ENCODE measurements around the gene FAM20B.

Gene FAM20B

DNA sequence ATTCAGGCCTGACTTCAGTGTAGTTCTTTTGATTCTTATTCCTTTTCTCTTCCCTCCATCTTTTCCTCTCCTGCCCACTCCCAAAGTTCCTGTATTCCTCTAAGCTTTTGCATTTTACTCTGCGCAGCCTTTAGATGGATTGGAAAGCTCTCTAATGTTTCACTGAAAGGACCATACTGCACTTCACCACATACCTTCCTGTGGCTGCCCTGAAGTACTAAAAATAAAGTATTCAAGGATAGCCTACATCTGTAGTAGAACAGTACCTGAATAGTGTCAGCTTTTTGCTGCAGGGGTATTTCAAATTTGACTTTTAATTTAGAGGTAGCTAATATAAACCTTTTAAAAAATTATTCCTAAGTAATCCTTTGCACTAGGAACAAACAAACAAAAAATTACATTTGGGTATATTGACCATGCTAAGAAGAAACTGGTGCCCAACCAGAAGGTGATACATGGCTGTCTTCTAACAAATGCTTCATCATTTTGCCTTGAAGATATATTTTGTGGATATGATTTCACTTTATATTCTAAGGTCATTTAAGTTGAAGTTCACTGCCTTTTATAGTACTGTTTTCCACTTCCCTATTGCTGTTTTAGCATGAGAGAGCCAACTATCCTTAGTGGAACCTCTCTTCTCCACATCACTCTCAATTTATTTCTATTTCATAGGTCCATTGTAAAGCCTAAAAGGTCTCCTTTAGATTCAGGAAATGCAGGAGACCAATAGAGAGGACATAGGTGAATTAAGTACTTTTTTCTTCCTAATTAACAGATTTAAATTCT is 22.8 kb downstream of the FAM20B start:
- no peak for DNase-seq

DNA sequence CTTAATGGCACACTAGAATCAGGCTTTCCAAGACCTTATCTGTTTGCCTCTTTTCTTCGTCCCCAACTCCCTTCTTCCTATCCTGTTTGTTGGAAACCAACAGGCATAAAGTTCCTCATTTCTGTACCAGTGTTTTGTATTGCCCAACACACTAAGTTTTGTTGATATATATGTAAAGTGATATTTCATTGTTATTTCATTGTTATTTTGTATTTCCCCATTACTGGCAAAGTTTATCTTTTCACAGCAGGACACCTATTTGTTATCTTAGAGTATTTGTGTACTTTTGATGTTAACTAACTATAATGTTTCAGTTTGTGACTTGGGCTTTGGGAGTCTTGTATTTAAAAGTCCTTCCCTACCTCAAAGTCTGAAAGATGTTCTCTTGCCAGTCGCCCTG is 27.1 kb downstream of the FAM20B start:
- DNase-seq, result no peak

DNA sequence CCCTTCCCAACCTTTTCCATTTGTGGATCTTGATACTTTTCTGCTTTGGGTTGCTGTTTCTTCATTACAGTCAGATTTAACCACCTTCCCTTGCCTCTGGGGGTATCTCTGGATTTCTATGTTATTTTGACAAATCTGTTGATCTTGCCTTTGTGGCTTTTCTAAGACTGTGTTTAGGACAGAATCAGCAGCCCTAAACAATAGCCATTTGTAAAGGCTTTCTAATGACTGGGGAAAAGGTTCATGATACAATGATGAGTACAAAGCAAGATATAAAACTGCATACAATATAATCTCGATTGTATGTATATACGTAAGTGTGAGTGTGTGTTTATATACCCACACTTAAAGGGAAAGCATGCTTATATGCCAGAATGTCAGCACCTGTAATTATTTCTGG is 27.8 kb downstream of the FAM20B start:
- no peak for DNase-seq

DNA sequence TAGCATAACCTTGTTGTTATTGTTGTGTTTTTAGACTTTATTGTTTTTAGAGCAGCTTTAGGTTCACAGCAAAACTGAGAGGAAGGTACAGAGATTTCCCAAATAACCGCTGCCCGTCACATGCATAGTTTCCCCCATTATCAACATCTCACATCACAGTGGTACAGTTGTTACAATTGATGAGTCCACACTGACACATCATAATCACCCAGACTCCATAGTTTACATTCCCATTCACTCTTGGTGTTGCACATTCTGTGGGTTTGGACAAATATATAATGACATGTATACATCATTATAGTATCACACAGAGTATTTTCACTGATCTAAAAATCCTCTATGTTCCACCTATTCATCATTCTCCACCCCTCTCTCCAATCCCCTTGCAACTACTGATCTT is 30.2 kb downstream of the FAM20B start:
- no peak for DNase-seq

DNA sequence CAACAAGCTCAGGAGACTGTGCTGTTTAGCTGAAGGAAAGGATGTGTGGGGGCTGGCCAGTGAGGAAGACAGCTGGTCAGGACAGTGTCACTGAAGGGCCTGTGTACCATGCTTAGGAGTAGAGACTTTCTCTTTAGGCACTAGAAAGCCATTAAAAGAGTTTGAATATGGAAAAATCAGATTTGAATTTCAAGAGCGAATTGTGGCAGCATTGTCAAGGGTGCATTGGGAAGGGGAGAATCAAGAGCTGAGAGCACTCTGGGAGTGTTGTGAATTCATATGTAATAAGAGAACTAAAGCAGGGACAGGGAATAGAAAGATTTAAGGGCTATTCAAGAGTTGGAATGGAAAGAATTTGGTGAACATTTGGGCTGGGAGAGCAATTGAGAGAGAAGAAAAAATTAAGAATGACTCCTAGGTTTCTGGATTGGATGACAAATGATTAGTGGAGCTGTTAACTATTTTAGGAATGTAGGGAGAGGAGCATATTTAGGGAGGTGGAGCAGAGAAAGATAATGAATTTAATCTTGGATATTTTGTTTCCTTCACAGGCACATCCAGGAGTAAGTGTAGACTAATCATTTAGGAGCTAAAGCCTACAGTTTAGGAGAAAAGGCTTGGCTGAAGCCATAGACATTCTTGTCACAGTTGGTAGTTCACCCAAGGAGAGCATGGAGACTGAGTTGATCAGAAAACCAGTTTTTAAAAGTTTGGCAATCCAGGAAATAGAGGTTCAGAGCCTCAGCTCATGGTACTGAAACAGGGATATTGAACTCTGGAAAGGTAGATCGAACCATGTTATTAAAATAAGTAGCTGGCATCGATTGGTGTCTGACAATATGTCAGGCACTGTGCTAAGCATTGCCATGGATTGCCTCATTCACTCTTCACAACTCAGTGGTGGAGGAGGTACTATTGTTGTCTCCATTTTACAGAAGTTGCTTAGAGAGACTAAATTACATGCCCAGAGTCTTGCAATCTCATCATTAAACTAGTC is 33.1 kb downstream of the FAM20B start:
- no peak for DNase-seq

DNA sequence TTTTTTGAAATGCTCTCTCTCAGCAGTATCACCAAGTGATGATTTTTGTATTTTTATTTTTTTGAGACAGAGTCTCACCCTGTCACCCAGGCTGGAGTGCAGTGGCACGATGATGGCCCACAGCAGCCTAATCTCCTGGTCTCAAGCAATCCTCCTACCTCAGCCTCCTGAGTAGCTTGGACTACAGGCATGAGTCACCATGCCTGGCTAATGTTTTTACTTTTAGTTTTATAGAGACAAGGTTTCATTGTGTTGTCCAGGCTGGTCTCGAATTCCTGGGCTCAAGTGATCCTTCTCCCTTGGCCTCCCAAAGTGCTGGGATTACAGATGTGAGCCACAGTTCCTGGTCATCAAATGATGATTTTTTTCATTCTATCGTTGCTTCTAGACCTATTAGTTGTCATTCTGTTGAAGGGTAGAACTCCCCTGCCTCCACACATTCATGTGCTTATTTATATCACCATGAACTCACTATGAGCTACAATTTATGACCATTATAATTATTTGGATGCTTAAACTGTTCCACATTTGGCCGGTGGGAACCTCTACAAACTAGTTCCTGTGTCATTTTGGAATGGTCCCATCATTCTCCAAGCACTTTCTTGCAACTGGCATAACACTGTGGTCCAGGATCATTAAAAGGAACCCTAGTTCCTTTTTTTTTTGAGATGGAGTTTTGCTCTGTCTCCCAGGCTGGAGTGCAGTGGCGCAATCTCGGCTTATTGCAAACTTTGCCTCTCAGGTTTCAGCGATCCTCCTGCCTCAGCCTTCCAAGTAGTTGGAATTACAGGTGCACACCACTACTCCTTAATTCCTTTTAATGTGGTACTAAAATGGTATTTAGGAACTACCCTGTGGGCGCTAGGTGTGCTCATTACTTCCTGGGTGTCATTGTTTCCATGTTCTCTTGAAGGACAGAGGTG is 35.9 kb downstream of the FAM20B start:
- no peak for DNase-seq

DNA sequence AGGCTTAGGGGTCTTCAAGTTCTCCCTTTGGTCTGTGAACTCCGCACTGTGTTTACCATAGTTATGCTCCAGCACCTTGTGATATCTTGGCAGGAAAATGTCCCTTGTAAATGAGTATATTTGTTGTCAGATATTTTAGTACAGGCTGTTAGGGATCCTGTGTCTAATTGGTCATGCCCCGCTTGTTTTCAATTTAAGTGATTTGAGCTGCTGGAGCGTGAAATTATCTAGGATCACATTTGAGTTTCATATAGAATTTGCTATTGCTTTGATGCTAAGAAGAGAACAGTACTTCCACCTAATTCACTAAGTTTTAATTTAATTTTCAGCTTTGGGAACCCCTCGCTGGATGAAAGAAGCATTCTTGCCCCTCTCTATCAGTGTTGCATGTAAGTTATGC is 40.8 kb downstream of the FAM20B start:
- no peak for DNase-seq

DNA sequence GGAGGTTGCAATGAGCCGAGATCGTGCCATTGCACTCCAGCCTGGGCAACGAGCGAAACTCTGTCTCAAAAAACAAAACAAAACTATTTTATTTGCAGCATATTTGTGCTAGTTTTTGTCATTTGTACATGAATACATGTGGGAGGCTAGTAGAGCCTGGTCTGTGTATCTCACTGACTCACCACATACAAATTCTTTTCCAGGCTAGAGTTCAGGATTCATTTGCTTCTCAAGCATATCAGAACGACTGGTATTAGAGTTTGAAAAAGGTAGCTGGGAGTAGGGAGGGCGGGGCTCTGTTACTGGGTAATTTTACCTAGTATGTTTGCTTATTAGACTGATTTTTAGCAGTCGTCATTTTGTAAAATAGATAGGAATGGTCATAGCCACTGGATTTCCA is 51.7 kb downstream of the FAM20B start:
- no peak for DNase-seq

DNA sequence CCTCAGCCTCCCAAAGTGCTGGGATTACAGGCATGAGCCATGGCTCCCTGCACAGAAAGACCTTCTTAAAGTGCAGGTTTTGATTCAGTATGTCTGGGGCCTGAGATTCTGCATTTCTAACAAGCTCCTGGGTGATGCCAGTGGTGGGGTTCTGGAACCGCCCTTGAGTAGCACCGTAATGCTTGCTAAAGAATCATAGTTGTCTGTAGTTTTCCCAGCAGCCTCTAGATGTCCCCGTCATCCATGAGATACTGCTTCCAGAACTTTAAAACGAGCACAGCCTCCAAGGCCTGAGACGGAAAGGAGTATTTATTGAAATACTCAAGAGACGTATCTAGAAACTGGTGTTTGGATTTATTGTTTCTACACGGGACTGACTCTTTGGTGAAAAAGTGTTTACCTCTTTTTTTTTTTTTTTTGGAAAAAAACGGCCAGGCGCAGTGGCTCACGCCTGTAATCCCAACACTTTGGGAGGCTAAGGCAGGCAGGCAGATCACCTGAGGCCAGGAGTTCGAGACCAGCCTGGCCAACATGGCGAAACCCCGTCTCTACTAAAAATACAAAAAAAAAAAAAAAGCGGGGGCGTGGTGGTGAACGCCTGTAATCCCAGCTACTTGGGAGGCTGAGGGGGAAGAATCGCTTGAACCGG is 53.5 kb downstream of the FAM20B start:
- DNase-seq, result no peak

DNA sequence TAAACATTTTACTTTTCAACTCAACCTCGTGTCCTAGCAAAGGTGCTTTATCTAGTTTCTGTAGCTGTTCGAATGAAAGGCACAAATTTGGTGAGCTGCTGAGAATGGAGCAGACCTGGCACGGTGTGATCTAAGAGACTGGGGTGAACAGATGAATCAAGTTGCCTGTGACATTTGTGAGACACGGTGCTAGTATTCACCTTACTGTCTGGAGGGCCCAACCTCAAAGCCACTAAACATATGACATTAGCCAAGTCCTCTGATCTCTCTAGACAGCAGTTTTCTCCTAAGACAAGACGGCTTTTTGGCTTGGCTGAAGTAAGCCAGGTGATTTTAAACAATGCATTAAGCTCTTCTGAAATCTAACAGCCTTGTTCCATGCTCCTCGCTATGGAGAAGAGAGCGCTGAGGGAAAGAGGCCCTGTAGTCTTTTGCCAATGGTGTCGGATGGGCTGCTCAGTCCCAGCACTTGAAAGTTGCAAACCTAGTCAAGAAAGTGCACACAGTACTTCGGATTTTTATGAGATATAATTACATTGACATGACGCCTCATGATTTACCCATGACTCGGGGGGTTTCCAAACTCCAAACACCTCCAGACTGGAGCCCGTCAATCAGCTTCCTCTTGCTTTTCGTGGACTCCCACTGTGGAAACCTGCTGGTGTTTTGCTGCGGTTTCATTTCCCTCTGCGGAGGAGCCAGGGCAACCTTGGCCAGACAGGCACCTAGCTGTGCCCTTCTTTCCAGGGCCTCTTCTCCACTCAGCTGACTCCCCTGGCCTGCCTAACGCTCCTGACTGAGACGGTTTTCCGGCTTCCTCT is 55.4 kb downstream of the FAM20B start:
- DNase-seq, result no peak

DNA sequence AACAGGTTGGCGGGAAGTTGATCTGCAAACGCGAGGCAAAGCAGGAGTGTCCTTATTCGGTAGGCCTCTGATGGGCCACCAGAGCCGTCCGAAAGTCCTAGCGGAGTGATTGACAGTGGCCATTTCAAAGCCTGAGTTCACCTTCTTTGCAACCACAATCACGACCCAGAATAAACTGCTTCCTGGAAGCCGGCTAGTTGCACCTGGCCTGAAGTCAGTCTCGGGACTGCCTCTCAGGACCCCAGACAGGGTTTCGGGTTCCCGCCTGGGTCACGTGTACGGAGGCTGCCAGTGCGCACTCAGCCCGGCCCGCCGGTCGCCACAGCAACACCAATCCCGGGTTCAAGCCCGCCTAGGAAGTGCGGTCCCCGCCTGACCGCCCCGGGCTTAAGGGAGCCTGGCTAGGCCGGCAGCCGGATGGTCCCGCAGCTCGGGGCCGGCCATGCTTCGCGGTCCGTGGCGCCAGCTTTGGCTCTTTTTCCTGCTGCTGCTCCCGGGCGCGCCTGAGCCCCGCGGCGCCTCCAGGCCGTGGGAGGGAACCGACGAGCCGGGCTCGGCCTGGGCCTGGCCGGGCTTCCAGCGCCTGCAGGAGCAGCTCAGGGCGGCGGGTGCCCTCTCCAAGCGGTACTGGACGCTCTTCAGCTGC is 56.1 kb downstream of the FAM20B start, which contains the start of gene TOR3A:
TSS of gene TOR3A (plus strand) at position 384 of the 646 bp plus-strand sequence. CDS start at position 443, 59 bp downstream.
- peak; percentile 63 for DNase-seq

DNA sequence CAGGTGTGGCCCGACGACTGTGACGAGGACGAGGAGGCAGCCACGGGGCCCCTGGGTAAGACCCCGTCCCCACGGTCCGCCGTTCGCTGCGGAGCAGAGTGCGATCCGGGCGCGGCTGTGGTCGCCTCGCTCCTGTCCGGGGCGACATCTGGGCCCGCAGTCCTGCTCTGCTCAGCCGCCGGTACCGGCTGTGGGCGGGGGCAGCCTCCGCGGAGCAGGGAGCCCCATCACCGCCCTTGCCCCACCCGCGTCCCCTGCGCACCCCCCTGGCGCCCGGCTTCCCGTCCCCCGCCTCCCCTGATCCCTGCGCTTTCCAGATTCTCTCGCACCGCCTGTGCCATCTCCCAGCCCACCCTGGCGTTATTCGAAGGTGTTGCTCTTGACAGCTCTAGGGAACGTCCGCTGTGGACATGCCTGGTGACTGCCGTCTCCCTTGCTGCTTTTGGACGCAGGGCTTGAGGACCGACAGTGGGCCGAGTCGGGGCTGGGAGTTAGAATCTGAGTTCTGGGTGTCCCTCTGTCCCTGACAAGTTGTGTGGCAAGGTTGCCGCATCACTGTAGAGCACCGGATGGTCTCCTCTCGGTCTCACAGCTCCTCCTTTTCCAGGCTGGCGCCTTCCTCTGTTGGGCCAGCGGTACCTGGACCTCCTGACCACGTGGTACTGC is 56.8 kb downstream of the FAM20B start:
- DNase-seq, result no peak

DNA sequence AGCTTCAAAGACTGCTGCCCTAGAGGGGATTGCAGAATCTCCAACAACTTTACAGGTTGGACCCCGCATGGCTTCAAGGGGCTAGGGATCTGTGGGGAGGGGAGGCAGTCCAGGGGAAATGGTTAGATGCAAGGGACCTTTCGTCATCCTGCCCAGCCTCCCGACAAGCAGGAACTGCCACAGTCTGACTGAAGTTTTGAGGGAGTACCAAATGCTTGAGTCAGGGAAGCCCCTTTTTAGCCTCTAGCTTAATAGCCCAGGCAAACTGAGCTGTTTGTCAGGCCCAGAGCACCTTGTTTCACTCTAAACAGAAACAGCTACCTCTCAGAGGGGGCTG is 57.3 kb downstream of the FAM20B start:
- no peak for DNase-seq

DNA sequence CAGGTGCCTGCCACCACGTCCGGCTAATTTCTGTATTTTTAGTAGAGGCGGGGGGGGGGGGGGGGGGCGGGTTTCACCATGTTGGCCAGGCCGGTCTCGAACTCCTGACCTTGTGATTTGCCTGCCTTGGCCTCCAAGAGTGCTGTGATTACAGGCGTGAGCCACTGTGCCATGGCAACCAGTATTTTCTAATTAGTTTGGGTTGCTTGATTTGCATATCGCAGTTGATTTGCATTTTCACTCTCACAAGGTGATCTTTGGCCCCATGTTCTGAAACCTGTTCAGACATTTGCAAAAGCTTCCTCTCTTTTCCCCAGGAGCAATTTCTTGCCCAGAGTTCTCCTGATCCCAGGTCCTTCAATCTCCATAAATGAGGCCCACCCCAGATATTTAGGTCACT is 57.8 kb downstream of the FAM20B start:
- no peak for DNase-seq

DNA sequence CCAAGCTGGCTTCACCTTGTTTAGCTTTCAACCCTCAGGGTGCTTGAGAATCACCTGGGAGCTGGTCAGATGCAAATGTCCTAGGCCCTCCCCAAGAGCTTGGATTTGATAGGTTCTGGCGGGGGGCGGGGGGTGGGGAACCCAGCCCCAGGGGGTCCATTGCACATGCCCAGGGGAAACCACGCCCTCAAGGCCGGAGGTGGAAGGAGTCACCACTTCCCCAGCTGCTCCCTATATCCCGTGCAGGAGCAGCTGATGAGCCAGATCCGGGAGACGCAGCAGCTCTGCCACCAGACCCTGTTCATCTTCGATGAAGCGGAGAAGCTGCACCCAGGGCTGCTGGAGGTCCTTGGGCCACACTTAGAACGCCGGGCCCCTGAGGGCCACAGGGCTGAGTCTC is 62.0 kb downstream of the FAM20B start:
- no peak for DNase-seq

DNA sequence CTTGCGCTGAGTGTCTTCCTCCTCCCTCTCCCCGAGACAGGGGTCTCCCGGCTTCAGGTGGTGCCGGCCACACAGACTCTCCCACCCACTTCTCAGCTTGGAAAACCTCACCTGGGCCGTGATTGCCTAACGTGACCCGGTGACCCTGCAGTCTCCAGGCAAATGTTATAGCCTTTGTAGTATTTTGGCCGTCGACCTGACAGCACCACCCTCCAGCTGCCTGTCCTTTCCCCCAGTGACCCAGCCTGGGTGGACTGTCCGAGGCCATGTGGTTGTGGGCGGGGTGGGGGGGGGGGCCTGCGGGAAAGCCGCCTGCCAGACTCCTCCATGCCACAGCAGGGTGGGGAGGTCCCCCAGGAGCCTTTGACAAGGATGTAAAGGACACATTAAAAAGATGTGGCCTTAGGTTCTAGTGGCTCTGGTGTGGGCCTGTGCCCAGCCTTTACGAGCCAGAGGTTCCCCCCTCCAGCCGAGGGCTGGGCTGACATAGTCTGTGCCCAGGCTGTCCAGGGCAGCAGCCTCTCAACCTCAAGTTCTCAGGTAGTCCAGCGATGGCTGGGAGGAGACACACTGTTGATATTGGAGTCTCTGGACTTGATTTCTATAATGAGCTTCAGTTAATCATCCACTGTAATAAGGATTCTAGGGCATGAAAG is 64.3 kb downstream of the FAM20B start:
- no peak for DNase-seq

DNA sequence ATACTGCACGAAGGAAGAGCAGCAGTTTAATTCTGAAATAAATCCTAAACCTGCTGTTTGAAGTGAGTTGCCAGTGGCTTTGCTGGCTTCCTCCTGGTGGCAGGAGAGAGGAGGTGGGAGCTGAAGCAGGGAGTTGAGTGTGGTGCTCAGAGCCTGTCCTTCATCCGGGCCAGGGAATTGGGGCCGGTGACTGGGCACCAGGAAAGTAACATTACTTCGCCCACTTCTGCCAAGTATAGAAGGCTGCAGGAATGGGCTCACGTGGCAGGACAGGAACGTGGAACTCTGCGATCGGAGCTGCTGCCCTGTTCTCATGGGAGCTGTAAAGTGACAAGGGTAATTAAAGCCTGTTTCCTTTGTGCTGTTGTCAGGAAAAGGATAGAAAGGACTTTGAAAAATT is 64.8 kb downstream of the FAM20B start:
- DNase-seq, result no peak

DNA sequence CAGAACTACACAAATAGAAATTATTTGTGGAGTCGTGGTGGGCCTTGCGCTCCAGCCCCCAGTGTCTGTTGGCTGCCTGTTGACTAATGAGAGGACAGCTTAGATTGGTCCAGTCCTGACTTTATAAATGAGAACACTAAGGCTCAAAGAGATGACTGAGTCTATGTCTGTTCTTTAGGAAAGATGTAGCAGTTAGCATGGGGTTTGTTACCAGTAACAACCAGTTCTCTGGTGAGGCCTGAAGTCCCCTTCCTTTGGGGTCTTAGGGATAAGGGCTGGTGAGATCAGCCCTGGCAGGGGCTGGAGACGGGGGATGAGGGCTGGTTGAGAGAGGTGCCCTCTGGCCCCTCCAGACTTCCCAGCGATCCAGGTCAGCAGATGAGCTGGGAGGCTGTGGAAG is 65.2 kb downstream of the FAM20B start:
- DNase-seq, result no peak

DNA sequence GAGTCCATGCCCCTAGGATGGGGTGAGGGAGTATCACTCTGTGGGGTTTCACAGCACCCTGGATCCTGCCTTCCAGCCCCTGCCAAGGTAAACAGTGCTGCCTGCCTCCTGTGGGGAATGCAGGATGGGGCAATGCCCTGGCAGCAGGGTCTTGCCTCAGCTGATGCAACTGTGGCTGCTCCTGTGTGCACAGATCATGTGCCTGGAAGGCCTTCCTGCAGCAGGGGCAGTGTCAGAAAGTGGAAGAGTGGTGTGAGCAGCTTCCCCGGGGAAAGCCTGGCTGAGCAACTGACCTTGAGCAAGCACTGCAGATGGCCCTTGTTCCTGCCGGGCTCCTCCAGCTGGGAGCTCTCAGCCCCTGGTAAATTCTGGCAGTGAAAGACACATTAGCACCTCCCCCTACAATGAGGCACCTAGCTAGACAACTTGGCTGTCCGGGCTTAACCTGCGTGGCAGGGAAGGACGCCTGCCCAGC is 66.0 kb downstream of the FAM20B start:
- no peak for DNase-seq

Measured in activated gamma-delta T cell (primary cell).